Lower leg skin (tissue), 4 donors: ENCODE measurements around the gene ELOVL3. TPM values are rescaled to one million over a fixed set of nuclear protein-coding genes. Genes with fewer than 3 reads are reported as not detected.

Source experiments
- DNase-seq, 2 donors: peaks; one replicate each; pipeline ENCODE4 v3.0.0-alpha.2; 2019; ENCODE audit warnings: low spot score in 2 of 2
- H3K4me3 ChIP-seq: fragments of 200-600 bp; sonication (generic); 2 replicates; pipeline ENCODE4 v1.5.1; 2017; ENCODE audit warnings: mild to moderate bottlenecking, low read depth; ENCODE audit not compliant: poor library complexity, severe bottlenecking
- POLR2A ChIP-seq, 2 donors: fragments of 450-650 bp; IDR thresholded peaks; one replicate each; pipeline ENCODE4 v1.6.1; 2016 to 2017; ENCODE audit warnings: antibody characterized with exemption in 2 of 2, mild to moderate bottlenecking in 1 of 2, moderate library complexity in 1 of 2
- WGBS, 2 donors: methylation state at CpG; one replicate each; pipeline ENCODE4 v1.1.5; 2018; 5-methylcytosine and 5-hydroxymethylcytosine counted together
- intact Hi-C: fragments of 100-400 bp; cut with DNase I; formaldehyde crosslinking; loops from one replicate; pipeline ENCODE4 v1.15.0; 2023; ENCODE audit warnings: low total_unique reads
- total RNA-seq, 4 donors: library from RNA; depleted of rRNA; stranded (reverse); fragments of >200 nt; gene quantifications; one replicate each; pipeline ENCODE4 v1.1.0, GENCODE V29; 2016
- TF ChIP-seq, protein P1 (sequence below), 3 donors: fragments of 450-650 bp; IDR thresholded peaks; one replicate each; pipeline ENCODE4 v1.5.1; 2016; ENCODE audit warnings: antibody characterized with exemption in 3 of 3, mild to moderate bottlenecking in 3 of 3, moderate library complexity in 2 of 3

The ELOVL3 gene
- total RNA-seq, 4 donors from 2014 or later: 2.5 to 106 (median 29.8) TPM

DNA sequence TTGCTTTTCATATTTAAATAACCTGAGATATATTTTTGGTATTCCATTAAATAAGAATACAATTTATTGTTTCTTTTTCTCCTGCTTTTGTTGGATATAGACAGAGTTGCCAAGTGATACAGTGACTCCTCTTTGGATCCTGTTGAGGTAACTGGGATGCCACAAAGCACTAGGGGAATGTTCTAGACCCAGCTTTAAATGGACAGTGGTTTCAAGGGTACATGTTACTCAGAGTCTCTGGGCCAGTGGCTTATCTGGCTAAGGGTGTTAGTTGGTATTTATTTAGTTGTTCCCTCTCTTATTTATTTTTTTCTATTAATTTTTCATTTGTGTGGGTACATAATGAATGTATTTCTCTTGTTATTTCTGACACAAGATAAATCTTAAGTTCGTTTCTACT is 28.3 kb downstream of the ELOVL3 start:
- 60 to 81% methylated on average over 1 of the region's 1 CpG for WGBS, 2 donors
- no peak overlapping the region for H3K4me3 ChIP-seq
- TF ChIP-seq, protein P1, sequence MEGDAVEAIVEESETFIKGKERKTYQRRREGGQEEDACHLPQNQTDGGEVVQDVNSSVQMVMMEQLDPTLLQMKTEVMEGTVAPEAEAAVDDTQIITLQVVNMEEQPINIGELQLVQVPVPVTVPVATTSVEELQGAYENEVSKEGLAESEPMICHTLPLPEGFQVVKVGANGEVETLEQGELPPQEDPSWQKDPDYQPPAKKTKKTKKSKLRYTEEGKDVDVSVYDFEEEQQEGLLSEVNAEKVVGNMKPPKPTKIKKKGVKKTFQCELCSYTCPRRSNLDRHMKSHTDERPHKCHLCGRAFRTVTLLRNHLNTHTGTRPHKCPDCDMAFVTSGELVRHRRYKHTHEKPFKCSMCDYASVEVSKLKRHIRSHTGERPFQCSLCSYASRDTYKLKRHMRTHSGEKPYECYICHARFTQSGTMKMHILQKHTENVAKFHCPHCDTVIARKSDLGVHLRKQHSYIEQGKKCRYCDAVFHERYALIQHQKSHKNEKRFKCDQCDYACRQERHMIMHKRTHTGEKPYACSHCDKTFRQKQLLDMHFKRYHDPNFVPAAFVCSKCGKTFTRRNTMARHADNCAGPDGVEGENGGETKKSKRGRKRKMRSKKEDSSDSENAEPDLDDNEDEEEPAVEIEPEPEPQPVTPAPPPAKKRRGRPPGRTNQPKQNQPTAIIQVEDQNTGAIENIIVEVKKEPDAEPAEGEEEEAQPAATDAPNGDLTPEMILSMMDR (IDR thresholded peaks at IDR 0.05): no peak
- intact Hi-C loops: loop anchor here (10.0 kb wide), 1 partner anchor 220 kb away; no protein-coding TSS in a partner anchor
- no peak for DNase-seq

DNA sequence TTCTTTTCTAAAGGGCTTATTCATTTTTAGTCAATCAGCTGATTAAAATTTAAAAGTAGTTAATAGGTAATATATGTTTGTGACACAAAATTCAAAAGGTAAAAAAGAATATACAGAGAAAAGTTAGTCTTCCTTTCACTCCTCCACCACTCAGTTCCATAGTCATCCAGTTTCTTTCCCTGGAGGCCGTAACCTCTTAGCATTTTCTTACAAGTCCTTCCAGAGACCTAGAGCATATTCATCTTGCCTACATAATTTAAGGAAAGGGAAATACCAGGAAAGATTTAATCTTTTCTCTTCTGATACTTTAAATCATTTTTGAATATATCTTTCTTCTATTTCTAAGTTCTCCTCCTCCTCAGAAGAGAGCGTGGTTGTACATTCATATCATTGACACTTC is 29.3 kb downstream of the ELOVL3 start:
- WGBS, 2 donors: 95 to 96% methylated on average over 2 of the region's 2 CpGs
- H3K4me3 ChIP-seq: no peak overlapping the region
- TF ChIP-seq, protein P1 (IDR thresholded peaks at IDR 0.05): no peak
- no peak for TF ChIP-seq POLR2A (IDR thresholded peaks at IDR 0.05)
- intact Hi-C loops: loop anchor here (10.0 kb wide), 1 partner anchor 219 kb away; no protein-coding TSS in a partner anchor
- no peak for DNase-seq

DNA sequence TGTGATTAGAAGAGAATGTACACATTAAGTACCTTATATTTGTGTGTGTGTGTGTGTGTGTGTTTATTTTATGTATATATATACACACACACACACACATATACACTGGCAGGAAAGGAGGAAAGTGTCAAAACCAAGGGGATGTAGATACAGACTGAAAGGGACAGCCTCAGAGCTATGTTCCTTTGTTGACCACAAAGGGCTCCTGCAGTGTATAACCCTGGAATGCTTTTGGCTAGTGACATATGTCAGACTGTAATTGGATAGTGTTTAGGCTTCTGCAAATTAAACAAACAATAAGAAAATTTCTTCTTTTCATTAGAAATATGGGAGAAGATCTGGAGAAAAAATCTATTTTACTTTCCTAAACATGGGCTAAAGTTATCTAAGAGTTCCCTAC is 35.1 kb downstream of the ELOVL3 start:
- no peak overlapping the region for H3K4me3 ChIP-seq
- intact Hi-C loops: no loop called here
- no peak for TF ChIP-seq POLR2A (IDR thresholded peaks at IDR 0.05)
- TF ChIP-seq, protein P1 (IDR thresholded peaks at IDR 0.05): no peak
- DNase-seq: no peak

DNA sequence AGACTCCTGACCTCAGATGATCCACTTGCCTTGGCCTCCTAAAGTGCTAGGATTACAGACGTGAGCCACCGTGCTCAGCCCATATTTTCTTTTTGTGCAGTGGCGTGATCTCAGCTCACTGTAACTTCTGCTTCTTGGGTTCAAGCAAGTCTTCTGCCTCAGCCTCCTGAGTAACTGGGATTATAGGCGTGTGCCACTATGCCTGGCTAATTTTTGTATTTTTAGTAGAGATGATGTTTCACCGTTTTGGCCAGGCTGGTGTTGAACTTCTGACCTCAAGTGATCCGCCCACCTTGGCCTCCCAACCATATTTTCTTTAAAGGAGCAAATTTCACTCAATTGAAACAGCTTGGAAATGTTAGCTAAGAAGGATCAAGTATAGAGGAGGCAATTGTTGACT is 35.7 kb downstream of the ELOVL3 start:
- no peak for DNase-seq
- 64 to 69% methylated on average over 6 of the region's 6 CpGs for WGBS, 2 donors
- intact Hi-C loops: no loop called here
- no peak overlapping the region for H3K4me3 ChIP-seq
- TF ChIP-seq POLR2A (IDR thresholded peaks at IDR 0.05): no peak
- TF ChIP-seq, protein P1 (IDR thresholded peaks at IDR 0.05): no peak

DNA sequence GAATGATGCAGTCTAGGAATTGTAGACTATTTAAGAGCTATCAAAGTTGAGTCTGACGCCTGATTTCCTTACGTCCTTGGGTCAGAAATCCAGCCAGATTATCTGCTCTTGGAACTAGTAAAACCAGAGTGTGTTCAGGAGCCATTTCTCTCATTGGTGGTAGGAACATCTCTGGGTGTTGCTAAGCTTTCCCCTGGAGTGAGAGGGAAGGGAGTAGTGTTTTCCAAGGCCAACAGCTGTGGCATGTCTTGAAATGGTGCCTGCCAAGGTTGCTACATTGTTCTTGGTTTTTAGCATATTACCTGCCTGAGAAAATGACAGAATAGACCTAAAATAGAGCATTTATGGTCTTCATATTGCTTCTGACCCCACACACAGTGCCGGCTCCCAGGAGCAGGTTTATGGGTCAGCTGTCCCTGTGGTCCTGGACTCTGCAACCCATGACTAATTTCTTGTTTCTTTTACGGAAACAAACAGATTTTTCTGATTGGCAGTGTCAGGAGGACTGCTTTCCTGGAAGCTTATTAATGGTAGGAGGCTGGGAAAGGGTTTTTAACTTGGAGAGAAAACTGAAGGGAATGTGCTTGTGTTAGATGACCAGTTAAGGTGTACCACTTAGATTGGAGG is 36.8 kb downstream of the ELOVL3 start:
- TF ChIP-seq, protein P1 (IDR thresholded peaks at IDR 0.05): no peak
- TF ChIP-seq POLR2A (IDR thresholded peaks at IDR 0.05): no peak
- no peak for DNase-seq
- intact Hi-C loops: no loop called here
- no peak overlapping the region for H3K4me3 ChIP-seq
- WGBS, 2 donors: 70 to 73% methylated on average over 4 of the region's 4 CpGs

DNA sequence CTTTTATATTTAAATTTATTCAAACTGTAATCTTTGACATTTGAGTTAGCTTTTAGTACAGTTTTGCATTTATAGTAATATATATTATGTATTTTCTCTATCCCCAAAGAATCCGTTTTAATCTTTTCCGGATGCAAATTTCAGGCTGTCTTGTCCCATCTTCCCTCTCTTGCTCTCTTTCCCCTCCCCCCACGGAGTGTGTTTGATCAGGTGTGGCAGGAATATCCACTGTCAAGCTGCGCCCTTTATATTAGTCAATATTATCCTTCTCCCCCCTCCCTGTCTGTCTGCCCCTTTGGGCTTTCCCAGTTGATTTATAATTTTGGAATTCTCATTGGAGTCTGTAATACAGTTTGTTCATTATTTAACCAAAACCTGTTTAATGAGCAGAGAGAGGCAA is 38.3 kb downstream of the ELOVL3 start:
- no peak for TF ChIP-seq POLR2A (IDR thresholded peaks at IDR 0.05)
- TF ChIP-seq, protein P1 (IDR thresholded peaks at IDR 0.05): no peak
- intact Hi-C loops: no loop called here
- no peak overlapping the region for H3K4me3 ChIP-seq
- no peak for DNase-seq
- WGBS, 2 donors: 84 to 87% methylated on average over 4 of the region's 4 CpGs
